Prostate gland (tissue), 2 donors: ENCODE measurements around the gene SLC13A3. TPM values are rescaled to one million over a fixed set of nuclear protein-coding genes. Genes with fewer than 3 reads are reported as not detected.
A peak's percentile ranks its signal among the peaks of the same experiment; 100 is the strongest.

Experiments
- DNase-seq: peaks from one replicate; pipeline ENCODE4 v3.0.0-alpha.2; 2019; ENCODE audit warnings: low spot score
- H3K27ac ChIP-seq, 2 donors: fragments of 200-600 bp; sonication (generic); 2 replicates each; pipeline ENCODE4 v1.5.1; 2017 to 2019
- H3K27me3 ChIP-seq: fragments of 200-600 bp; sonication (generic); replicated peaks from 2 replicates; pipeline ENCODE4 v1.5.1; 2019; ENCODE audit not compliant: insufficient read depth
- H3K36me3 ChIP-seq, 2 donors: fragments of 200-600 bp; sonication (generic); 1 replicate in 1 of 2; 2 replicates in 1 of 2; pipeline versions ENCODE4 v1.5.1 to v1.8.1; 2017 to 2019
- H3K4me1 ChIP-seq: fragments of 200-600 bp; sonication (generic); replicated peaks from 2 replicates; pipeline ENCODE4 v1.5.1; 2019
- H3K4me3 ChIP-seq, 2 donors: fragments of 200-600 bp; sonication (generic); 2 replicates each; pipeline ENCODE4 v1.5.1; 2017 to 2019
- H3K9me3 ChIP-seq: fragments of 200-600 bp; sonication (generic); 2 replicates; pipeline ENCODE4 v1.5.1; 2017
- POLR2A ChIP-seq: fragments of 450-650 bp; IDR thresholded peaks from one replicate; pipeline ENCODE4 v1.6.1; 2016; ENCODE audit warnings: antibody characterized with exemption, mild to moderate bottlenecking
- POLR2AphosphoS5 ChIP-seq: sonication (generic); formaldehyde crosslinking; IDR thresholded peaks from one replicate; pipeline ENCODE4 v1.6.1; 2017; ENCODE audit warnings: antibody characterized with exemption
- WGBS: methylation state at CpG from one replicate; pipeline ENCODE4 v1.1.5; 2018; 5-methylcytosine and 5-hydroxymethylcytosine counted together
- intact Hi-C: fragments of 100-400 bp; cut with DNase I; formaldehyde crosslinking; loops from one replicate; pipeline ENCODE4 v1.14.2; 2022
- total RNA-seq, 2 donors: library from RNA; depleted of rRNA; stranded (reverse); fragments of >200 nt; gene quantifications; one replicate each; pipeline ENCODE4 v1.1.0, GENCODE V29; 2016
- TF ChIP-seq, protein P1 (sequence below), 4 experiments: fragments of 200-600 bp in 2 of 4; fragments of 450-650 bp in 2 of 4; sonication (generic) in 2 of 4; IDR thresholded peaks; 1 replicate in 3 of 4; 2 replicates in 1 of 4; pipeline ENCODE4 v1.5.1; 2016 to 2019; ENCODE audit warnings: antibody characterized with exemption in 4 of 4, mild to moderate bottlenecking in 2 of 4, moderate library complexity in 2 of 4

SLC13A3 gene
- total RNA-seq, 2 donors from 2014 or later = 10.5 to 16.9 TPM

DNA sequence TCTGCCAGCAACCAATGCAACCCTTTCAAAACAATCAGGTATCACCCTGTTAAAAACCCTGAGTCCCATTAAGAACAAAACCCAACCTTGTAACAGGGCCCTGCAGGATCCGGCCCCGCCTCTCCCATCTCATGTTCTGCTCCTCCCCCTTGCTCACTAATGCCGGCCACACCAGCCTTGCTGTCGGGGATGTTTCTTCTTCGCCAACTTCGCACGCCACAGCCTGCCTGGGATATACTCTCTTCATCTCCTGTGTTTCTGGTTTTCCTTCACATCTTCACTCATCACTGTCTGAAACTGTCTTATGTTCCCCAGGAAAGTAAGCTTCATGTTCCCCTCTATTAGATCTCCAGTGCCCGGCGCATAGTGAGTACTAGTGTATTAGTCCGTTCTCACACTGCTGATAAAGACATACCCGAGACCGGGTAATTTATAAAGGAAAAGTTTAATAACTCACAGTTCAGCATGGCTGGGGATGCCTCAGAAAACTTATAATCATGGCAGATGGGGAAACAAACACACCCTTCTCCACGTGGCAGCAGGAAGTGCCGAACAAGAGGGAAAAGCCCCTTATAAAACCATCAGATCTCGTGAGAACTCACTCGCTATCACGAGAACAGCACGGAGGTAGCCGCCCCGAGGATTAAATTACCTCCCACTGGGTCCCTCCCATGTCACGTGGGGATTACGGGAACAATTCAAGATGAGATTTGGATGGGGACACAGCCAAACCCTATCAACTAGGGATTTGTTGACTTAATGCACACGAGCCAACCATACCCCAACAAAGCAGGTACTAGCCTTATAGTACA, 32.9 kb upstream of the SLC13A3 start:
- H3K4me1 ChIP-seq = peaks cover 6% of the 10 kb centered on the region
- intact Hi-C loops = loop anchor here (5.0 to 10.0 kb wide), 3 partner anchors 122 to 329 kb away; no protein-coding TSS in a partner anchor
- peak overlapping the region; percentile 75 to 86 for H3K27ac ChIP-seq
- no peaks in the 10 kb centered on the region for H3K36me3 ChIP-seq
- H3K27me3 ChIP-seq = no peaks in the 10 kb centered on the region
- 14% methylated on average over 23 of the region's 23 CpGs for WGBS
- H3K4me3 ChIP-seq = peak overlapping the region; percentile 25 to 34
- TF ChIP-seq POLR2AphosphoS5 (peak; percentile 71), POLR2A (no peak)
- TF ChIP-seq, protein P1, sequence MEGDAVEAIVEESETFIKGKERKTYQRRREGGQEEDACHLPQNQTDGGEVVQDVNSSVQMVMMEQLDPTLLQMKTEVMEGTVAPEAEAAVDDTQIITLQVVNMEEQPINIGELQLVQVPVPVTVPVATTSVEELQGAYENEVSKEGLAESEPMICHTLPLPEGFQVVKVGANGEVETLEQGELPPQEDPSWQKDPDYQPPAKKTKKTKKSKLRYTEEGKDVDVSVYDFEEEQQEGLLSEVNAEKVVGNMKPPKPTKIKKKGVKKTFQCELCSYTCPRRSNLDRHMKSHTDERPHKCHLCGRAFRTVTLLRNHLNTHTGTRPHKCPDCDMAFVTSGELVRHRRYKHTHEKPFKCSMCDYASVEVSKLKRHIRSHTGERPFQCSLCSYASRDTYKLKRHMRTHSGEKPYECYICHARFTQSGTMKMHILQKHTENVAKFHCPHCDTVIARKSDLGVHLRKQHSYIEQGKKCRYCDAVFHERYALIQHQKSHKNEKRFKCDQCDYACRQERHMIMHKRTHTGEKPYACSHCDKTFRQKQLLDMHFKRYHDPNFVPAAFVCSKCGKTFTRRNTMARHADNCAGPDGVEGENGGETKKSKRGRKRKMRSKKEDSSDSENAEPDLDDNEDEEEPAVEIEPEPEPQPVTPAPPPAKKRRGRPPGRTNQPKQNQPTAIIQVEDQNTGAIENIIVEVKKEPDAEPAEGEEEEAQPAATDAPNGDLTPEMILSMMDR (IDR thresholded peaks at IDR 0.05) = no peak
- peak; percentile 85 for DNase-seq
- H3K9me3 ChIP-seq = no peaks in the 10 kb centered on the region

DNA sequence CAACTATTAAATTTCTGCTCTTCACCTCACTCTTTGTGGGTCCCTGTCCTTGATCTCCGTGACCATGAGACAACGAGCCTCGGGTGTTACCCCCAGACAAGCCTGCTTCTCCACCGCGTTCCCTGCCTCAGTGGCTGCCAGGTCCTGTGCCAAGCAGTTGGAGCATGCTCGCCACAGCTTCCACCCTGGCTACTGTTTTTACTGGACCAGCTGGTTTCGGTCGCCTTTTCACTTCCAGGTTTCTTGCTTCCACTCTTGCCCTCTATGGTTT, 32.3 kb upstream of the SLC13A3 start:
- H3K27me3 ChIP-seq = no peaks in the 10 kb centered on the region
- no peak for DNase-seq
- intact Hi-C loops = loop anchor here (5.0 to 10.0 kb wide), 3 partner anchors 121 to 329 kb away; no protein-coding TSS in a partner anchor
- H3K9me3 ChIP-seq = no peaks in the 10 kb centered on the region
- no peaks in the 10 kb centered on the region for H3K36me3 ChIP-seq
- TF ChIP-seq, protein P1 (IDR thresholded peaks at IDR 0.05) = no peak
- TF ChIP-seq POLR2AphosphoS5 (no peak), POLR2A (no peak)
- H3K4me3 ChIP-seq = peak overlapping the region; percentile 25 to 34
- H3K4me1 ChIP-seq = peaks cover 6% of the 10 kb centered on the region
- WGBS = 11% methylated on average over 8 of the region's 8 CpGs
- peak overlapping the region; percentile 75 to 86 for H3K27ac ChIP-seq

DNA sequence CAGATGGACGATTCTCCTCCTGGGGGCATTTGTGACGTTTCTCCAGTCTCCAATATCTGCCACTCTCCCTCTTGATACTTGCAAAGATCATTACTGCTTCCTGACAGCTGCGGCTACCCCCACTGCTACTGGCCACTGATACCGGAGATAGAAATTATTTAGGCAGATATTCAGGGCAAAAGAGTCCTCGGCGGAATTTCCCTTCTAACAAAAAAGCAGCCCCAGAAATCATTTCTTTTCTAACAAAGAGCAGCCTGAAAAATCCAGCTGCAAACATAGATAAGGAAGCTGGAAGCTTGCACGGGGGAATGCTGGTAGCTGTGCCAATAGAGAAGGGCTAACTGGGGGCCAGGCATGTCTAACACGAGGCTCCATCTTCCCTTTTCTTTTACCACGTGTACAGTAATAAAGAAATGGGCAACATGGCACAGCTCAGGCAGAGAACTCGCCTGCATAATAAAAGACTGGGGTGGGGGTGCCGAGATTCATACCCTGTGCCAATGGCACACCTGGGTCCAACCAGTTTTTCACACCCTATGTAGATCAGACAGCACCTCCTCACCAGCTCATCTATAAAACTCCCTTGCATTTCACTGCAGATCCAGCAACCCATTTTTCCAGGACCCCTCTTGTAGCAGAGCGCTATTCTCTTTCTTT, 31.9 kb upstream of the SLC13A3 start:
- Histone ChIP-seq H3K36me3 (no peaks in the 10 kb centered on the region), H3K27ac (peak overlapping the region; percentile 75 to 86), H3K4me1 (peaks cover 6% of the 10 kb centered on the region), H3K27me3 (no peaks in the 10 kb centered on the region), H3K4me3 (peak overlapping the region; percentile 25 to 34), H3K9me3 (no peaks in the 10 kb centered on the region)
- DNase-seq = no peak
- 22% methylated on average over 12 of the region's 12 CpGs for WGBS
- no peak for TF ChIP-seq POLR2A
- TF ChIP-seq, protein P1 (IDR thresholded peaks at IDR 0.05) = no peak
- no peak for TF ChIP-seq POLR2AphosphoS5
- intact Hi-C loops = loop anchor here (5.0 to 10.0 kb wide), 3 partner anchors 121 to 328 kb away; no protein-coding TSS in a partner anchor

DNA sequence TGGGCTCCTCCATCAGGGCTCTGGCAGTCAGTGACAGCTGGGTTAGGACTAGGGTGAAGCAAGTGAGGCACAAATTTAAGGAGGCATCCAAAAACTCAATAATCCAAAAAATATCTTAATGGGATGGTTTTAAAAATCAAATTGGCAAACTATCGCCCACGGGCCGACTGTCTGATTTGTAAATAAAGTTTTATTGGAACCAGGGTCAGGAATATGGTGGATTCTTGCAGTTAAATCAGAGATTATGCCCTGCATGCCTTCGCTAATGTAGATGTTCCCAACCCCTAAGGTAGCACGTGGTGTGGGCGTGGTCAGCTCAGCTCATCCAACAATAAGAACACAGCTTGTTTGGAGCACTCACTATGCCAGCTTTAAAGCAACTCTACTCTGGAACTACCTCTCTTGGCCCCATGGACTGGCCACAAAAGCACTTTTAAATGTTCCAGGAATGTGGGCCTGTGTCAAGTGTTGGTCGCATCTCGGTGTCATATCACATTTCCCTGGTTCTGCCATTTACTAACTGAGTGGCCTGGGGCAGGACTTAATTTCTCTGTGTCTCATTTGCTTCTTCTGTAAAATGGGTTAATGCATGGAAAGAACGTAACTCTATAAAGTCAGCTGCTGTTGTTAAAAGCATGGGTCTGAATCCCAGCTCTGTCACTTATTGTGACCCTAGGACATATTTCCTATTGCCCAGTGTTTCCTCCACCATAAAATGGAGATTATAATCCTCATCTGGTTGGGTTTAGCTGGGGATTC, 31.0 kb upstream of the SLC13A3 start:
- 84% methylated on average over 9 of the region's 9 CpGs for WGBS
- intact Hi-C loops = loop anchor here (5.0 to 10.0 kb wide), 3 partner anchors 120 to 327 kb away; no protein-coding TSS in a partner anchor
- no peak for DNase-seq

More for the DNA sequence above, 31.0 kb upstream of the SLC13A3 start:
- no peak overlapping the region for H3K27ac ChIP-seq
- no peaks in the 10 kb centered on the region for H3K9me3 ChIP-seq
- H3K36me3 ChIP-seq = no peaks in the 10 kb centered on the region
- peaks cover 6% of the 10 kb centered on the region for H3K4me1 ChIP-seq
- H3K27me3 ChIP-seq = no peaks in the 10 kb centered on the region
- H3K4me3 ChIP-seq = no peak overlapping the region
- TF ChIP-seq POLR2AphosphoS5 = no peak
- TF ChIP-seq, protein P1 (IDR thresholded peaks at IDR 0.05) = no peak
- no peak for TF ChIP-seq POLR2A
